GM10266 (cell line): ENCODE measurements around the gene KNDC1.

ENCODE experiments used
- DNase-seq: peaks from one replicate; pipeline ENCODE4 v3.0.0; 2012; ENCODE audit errors: extremely low spot score
- CTCF ChIP-seq: IDR thresholded peaks from 2 replicates; pipeline ENCODE4 v1.5.1; 2012; ENCODE audit warnings: mild to moderate bottlenecking, low read depth; ENCODE audit not compliant: control insufficient read depth, insufficient read depth; ENCODE audit errors: missing control alignments

The KNDC1 gene

DNA sequence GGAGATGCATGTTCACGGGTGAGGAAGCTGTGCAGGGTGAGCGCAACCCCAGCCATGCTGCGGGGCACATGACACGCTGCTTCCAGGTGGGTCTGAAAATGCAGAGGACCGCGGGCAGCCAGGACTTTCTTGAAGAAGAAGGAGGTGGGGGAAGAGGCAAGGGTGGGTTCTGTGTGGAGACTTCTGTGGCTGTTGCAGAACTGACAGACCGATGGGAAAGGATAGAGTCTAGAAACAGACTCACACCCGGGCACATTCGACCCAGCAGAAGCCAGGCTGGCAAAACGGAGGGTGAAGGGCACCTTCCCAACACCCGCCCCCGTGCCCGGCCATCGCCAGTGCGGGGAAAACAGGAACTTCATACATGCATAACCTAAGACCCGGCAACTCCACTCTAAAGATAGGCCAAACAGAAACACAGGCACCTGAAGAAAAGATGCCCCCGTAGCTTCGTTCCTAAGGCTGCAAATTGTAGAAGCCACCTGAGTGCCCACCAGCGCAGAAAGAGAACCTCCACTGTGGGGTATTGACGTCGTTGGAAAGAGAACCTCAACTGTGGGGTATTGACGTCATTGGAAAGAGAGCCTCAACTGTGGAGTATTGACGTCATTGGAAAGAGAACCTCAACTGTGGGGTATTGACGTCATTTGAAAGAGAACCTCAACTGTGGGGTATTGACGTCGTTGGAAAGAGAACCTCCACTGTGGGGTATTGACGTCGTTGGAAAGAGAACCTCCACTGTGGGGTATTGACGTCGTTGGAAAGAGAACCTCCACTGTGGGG is 4.8 kb upstream of the KNDC1 start:
- TF ChIP-seq CTCF, result no peak
- no peak for DNase-seq

- TF ChIP-seq CTCF, result no peak
- DNase-seq, result no peak
Measured at GRCh38 chr10:133156674-133157579, 3.1 kb upstream of the KNDC1 start.

DNA sequence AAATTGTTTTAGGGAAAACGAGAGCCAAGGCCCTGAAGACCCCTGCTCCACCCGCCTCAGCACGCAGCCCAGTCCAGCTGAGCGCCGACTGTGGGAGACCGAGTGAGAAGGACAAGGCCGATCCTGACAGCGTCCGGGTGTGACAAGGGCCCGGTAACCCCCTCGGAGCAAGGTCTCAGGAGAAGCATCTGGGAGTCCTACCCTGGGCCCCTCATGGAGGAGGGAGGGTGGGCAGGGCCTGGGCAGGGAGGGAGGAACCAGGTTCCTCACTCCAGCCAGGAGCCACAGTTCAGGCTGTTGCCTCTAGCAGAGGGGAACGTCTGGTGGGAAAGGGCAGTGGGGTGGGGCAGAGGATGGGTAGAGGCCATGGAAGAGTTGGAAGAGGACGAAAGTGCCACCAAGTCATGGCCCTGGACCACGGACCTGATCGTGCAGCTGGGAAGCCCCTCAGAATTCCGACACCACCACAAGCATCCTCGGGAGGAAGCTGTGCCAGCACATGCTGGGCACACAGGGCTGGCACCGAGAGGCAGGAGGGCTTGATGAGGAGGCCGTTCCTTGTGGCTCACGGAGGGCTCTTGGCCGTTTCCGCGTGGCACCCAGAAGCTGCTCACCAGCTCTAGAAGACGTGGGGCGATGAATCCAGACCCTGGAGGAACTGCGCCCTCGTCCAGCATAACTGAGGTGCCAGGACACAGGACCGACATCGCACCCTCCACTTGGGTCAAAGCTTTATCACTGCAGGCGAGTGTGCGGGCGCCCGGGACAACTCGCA is 2.2 kb upstream of the KNDC1 start:
- TF ChIP-seq CTCF, result no peak
- no peak for DNase-seq

DNA sequence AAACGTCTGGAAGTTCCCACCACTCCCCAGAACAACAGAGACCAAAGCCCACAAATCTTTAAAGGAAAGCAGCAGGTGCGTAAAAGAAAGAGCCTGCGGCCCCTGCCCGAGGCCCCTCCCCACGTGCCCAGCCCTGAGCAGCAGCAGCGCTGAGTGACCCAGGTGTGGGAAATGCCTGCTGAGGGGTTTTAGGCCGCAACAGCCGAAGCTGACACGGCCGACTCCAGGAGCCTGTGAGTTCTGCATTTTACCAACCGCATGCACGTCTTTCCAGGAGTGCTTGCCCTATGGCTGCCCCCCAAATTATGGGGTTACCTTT is 1.6 kb upstream of the KNDC1 start:
- no peak for TF ChIP-seq CTCF
- DNase-seq, result no peak

DNA sequence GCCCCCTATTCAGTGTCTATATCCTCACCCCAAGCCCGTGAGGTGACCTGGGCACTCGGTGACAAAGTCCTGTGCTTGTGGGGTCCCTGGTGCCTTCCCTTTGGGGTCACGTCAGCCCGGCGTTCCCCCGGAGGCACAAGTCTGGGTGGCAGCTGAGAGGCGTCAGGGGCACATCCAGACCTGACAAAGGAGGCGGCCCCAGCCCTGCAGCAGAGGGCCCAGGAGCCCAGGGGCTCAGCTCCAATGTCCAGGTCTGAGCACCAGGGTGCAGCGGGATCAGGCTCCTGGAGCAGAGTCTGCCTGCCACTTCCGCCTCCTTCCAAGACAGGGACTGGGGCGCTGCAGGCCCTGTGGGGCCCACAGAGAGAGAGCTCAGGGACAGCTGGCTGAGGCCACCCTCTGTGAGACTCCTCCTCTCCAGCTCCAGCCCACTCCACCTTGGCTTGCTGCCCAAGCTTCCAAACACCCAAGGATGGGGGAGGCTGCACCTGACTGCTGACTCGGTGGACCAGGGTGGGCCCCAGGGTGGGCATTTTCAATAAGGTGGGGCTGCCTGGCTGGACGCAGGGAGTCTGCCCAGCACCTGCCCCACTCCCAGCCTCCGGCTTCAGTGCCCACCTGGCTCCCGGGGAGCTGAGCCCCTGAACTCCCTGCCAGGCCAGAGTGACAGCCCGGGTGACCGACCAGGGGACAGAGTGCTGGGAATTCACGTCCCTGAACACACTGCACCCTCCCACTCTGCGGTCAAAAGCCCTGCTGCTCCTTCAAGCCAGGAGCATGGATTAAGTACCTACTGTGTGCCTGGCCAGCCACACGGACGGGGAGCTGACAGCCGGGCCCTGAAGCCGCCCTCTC is 1.0 kb upstream of the KNDC1 start:
- DNase-seq, result no peak
- TF ChIP-seq CTCF, result no peak

DNA sequence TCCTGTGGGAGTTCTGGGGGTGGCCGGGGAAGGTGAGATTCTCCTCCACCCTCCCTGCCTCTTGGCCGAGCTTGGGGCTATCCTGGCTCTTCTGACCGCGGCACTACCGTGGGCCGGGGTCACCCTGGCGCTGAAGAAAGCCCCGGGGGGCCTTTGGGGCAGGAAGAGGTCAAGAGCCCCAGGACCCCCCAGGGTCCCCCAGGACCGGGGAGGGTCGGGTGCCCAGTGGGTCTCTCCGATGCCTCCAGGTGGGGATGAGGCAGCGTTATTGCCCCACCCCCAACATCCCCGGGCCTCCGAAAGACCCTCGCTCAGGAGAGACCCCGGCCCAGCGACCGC is 439 bp upstream of the KNDC1 start:
- DNase-seq, result no peak
- no peak for TF ChIP-seq CTCF
